ENCODE results near the gene CD200. TPM values are rescaled to one million over a fixed set of nuclear protein-coding genes. Genes with fewer than 3 reads are reported as not detected.

Gene CD200
- total and polyA plus RNA-seq, 10 of the 15 experiments (the other 5 are each of a cell fraction or from before 2014, with no cell fraction given): 21.2 to 84.3 (median 33.2) TPM

DNA sequence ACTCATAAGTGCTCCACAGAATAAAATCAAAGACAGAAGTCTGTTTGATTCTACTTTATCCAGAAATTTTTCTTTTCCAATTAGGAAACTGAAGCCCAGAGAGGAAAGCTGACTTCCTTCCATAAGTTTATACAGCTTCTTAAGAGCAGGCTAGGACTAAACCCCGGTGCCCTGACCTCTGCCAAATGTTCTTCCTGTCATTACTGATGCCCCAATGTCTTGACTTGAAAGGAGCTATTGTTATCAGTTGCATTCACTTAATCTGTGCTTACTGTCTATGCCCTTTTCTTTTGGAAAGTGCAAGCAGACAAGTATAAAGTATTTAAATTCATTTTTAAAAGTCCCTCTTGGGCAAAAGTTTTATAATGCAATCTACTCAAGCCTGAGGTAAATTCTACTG, 18.1 kb downstream of the CD200 start:
- intact Hi-C loops (cut with micrococcal nuclease; ENCODE audit: unreplicated experiment) (no loop called here), in situ Hi-C loops (cut with MboI) (no loop called here)
- Histone ChIP-seq H3K4me1 (ENCODE audit: control insufficient read depth, insufficient read depth, low read length) (peaks cover 7% of the 10 kb centered on the region), H3K9ac (ENCODE audit: control insufficient read depth, insufficient read depth, low read length) (no peak overlapping the region), H2AFZ (ENCODE audit: control insufficient read depth, low read depth, low read length) (no peak overlapping the region), H3K4me2 (ENCODE audit: control insufficient read depth, insufficient read depth) (no peak overlapping the region), H3K79me2 (ENCODE audit: control insufficient read depth, insufficient read depth, low read length) (peaks cover 3% of the 10 kb centered on the region), H3K4me3 (no peak overlapping the region), H3K27me3 (replicated peaks in 1 of 2; ENCODE audit: control insufficient read depth in 2 of 2, insufficient read depth in 2 of 2, low read length in 1 of 2) (no peaks in the 10 kb centered on the region), H3K9me3 (replicated peaks; ENCODE audit: control insufficient read depth, insufficient read depth, low read length) (no peaks in the 10 kb centered on the region), H4K20me1 (ENCODE audit: control insufficient read depth, insufficient read depth) (no peaks in the 10 kb centered on the region), H3K27ac (ENCODE audit: control insufficient read depth, insufficient read depth) (no peak overlapping the region), H3K36me3 (ENCODE audit: control insufficient read depth in 2 of 2, insufficient read depth in 2 of 2, low read length in 1 of 2) (peaks cover 2 to 33% of the 10 kb centered on the region in 2 experiments; a peak in 3 of 4 replicates)
- ChIA-PET RAD21 (ENCODE audit: unreplicated experiment) (interaction anchor here (0.6 to 4.1 kb wide), 11 partner anchors 12 to 167 kb away, joined by 3 to 29 read pairs (median 3); partner anchors contain the start of genes CD200 and SLC9C1), POLR2A (interaction anchor here (0.8 to 2.2 kb wide), 4 partner anchors 12 to 77 kb away, joined by 3 to 12 read pairs (median 6); no protein-coding TSS in a partner anchor), SMC1A (ENCODE audit: uncharacterized antibody, unreplicated experiment) (interaction anchor here (0.7 to 4.9 kb wide), 17 partner anchors 8 to 239 kb away, joined by 3 to 33 read pairs (median 4); partner anchors contain the start of gene CD200), CTCF (interaction anchor here (0.6 to 5.8 kb wide), 7 partner anchors 11 to 231 kb away, joined by 3 to 31 read pairs (median 3); partner anchors contain the start of gene CD200)
- ATAC-seq (no peak), DNase-seq (ENCODE audit: low read depth, low spot score) (no peak), FAIRE-seq (no peak)
- no TSS peak for BruUV-seq (replicated peaks)
- WGBS (ENCODE audit: insufficient coverage, insufficient replicate concordance, low lambda C conversion rate, missing lambda C conversion rate): 100% methylated on average over 1 of the region's 1 CpG
- TF ChIP-seq ZBED1 (IDR thresholded peaks at IDR 0.05; ENCODE audit: borderline replicate concordance) (no peak), ZNF384 (IDR thresholded peaks at IDR 0.05; ENCODE audit: borderline replicate concordance, low read depth, low read length) (no peak), RUNX3 (IDR thresholded peaks at IDR 0.05; ENCODE audit: low read length) (no peak), EGR1 (IDR thresholded peaks at IDR 0.05; ENCODE audit: borderline replicate concordance in 1 of 2, low read depth in 2 of 2, low read length in 2 of 2) (no peak), ASH2L (IDR thresholded peaks at IDR 0.05; ENCODE audit: borderline replicate concordance, low read depth) (no peak), STAT1 (conservative IDR thresholded peaks at IDR 0.05) (no peak)
- TF ChIP-seq, protein P1, sequence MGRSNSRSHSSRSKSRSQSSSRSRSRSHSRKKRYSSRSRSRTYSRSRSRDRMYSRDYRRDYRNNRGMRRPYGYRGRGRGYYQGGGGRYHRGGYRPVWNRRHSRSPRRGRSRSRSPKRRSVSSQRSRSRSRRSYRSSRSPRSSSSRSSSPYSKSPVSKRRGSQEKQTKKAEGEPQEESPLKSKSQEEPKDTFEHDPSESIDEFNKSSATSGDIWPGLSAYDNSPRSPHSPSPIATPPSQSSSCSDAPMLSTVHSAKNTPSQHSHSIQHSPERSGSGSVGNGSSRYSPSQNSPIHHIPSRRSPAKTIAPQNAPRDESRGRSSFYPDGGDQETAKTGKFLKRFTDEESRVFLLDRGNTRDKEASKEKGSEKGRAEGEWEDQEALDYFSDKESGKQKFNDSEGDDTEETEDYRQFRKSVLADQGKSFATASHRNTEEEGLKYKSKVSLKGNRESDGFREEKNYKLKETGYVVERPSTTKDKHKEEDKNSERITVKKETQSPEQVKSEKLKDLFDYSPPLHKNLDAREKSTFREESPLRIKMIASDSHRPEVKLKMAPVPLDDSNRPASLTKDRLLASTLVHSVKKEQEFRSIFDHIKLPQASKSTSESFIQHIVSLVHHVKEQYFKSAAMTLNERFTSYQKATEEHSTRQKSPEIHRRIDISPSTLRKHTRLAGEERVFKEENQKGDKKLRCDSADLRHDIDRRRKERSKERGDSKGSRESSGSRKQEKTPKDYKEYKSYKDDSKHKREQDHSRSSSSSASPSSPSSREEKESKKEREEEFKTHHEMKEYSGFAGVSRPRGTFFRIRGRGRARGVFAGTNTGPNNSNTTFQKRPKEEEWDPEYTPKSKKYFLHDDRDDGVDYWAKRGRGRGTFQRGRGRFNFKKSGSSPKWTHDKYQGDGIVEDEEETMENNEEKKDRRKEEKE (IDR thresholded peaks at IDR 0.05): no peak

Measured in GM12878 (cell line).